Measurements from ENCODE around the gene REL. TPM values are rescaled to one million over a fixed set of nuclear protein-coding genes. Genes with fewer than 3 reads are reported as not detected.

The REL gene
- total RNA-seq, 2 experiments from 2014 or later = 49.9 to 81.1 TPM

- Histone ChIP-seq H3K9me3 (ENCODE audit: low read length) (peaks cover 9% of the 10 kb centered on the region; the same call in 1 of the 2 replicates), H3K36me3 (ENCODE audit: insufficient read depth, low read length) (no peaks in the 10 kb centered on the region; the same call in 1 of the 2 replicates), H4K20me1 (ENCODE audit: insufficient read depth, low read length) (no peaks in the 10 kb centered on the region), H3K4me3 (ENCODE audit: low read depth, low read length, poor library complexity, severe bottlenecking) (no peak overlapping the region), H3K4me2 (ENCODE audit: low read length) (peak overlapping the region; percentile 43), H3K4me1 (ENCODE audit: insufficient read depth, low read length, poor library complexity, severe bottlenecking) (peaks cover 89% of the 10 kb centered on the region), H3K9me2 (ENCODE audit: insufficient read depth, low read length) (no peaks in the 10 kb centered on the region), H3K27ac (ENCODE audit: low read depth, low read length, poor library complexity, severe bottlenecking) (peak overlapping the region; percentile 96), H2AFZ (ENCODE audit: low read length) (peak overlapping the region; percentile 78), H3K79me2 (ENCODE audit: insufficient read depth, low read depth, low read length) (peaks cover 2% of the 10 kb centered on the region; the same call in 1 of the 2 replicates)
- no TSS peak for BruUV-seq (replicated peaks)
- peak; percentile 45 for DNase-seq (ENCODE audit: low spot score)
- TF ChIP-seq EZH2phosphoT487 (IDR thresholded peaks at IDR 0.05; ENCODE audit: borderline replicate concordance, low read depth, low read length) (no peak), CTCF (conservative IDR thresholded peaks at IDR 0.05; ENCODE audit: low read length) (no peak)
- ChIA-PET POLR2A (interaction anchor here (0.7 to 7.1 kb wide), 9 partner anchors 8 to 128 kb away, joined by 3 to 89 read pairs (median 7); partner anchors contain the start of gene REL), CTCF (ENCODE audit: unreplicated experiment) (interaction anchor here (0.6 kb wide), 1 partner anchor 18 kb away, joined by 6 read pairs; no protein-coding TSS in a partner anchor)
- intact Hi-C loops (cut with micrococcal nuclease; ENCODE audit: unreplicated experiment) = no loop called here
Measured at GRCh38 chr2:60837123-60837522, 44.3 kb upstream of the REL start.

GRCh38 chr2:60838481-60838880 is 42.9 kb upstream of the REL start:
- BruUV-seq (replicated peaks) = no TSS peak
- ChIA-PET POLR2A (interaction anchor here (0.5 to 7.1 kb wide), 20 partner anchors 9 to 285 kb away, joined by 3 to 89 read pairs (median 4); partner anchors contain the start of genes BCL11A, PAPOLG and REL), CTCF (ENCODE audit: unreplicated experiment) (interaction anchor here (0.9 to 1.7 kb wide), 3 partner anchors 17 to 21 kb away, joined by 4 to 10 read pairs (median 8); no protein-coding TSS in a partner anchor)

More at GRCh38 chr2:60838481-60838880, 42.9 kb upstream of the REL start:
- Histone ChIP-seq H3K79me2 (ENCODE audit: insufficient read depth, low read depth, low read length) (peaks cover 5% of the 10 kb centered on the region; the same call in 1 of the 2 replicates), H3K4me3 (ENCODE audit: low read depth, low read length, poor library complexity, severe bottlenecking) (peak overlapping the region; percentile 21), H2AFZ (ENCODE audit: low read length) (peak overlapping the region; percentile 23; the same call in 1 of the 2 replicates), H3K9me2 (ENCODE audit: insufficient read depth, low read length) (no peaks in the 10 kb centered on the region), H3K36me3 (ENCODE audit: insufficient read depth, low read length) (no peaks in the 10 kb centered on the region; the same call in 1 of the 2 replicates), H3K27ac (ENCODE audit: low read depth, low read length, poor library complexity, severe bottlenecking) (peak overlapping the region; percentile 96), H4K20me1 (ENCODE audit: insufficient read depth, low read length) (no peaks in the 10 kb centered on the region), H3K9me3 (ENCODE audit: low read length) (peaks cover 9% of the 10 kb centered on the region; the same call in 1 of the 2 replicates), H3K4me2 (ENCODE audit: low read length) (peak overlapping the region; percentile 56; the same call in 1 of the 2 replicates), H3K4me1 (ENCODE audit: insufficient read depth, low read length, poor library complexity, severe bottlenecking) (peaks cover 96% of the 10 kb centered on the region)
- intact Hi-C loops (cut with micrococcal nuclease; ENCODE audit: unreplicated experiment) = no loop called here
- no peak for DNase-seq (ENCODE audit: low spot score)
- TF ChIP-seq EZH2phosphoT487 (IDR thresholded peaks at IDR 0.05; ENCODE audit: borderline replicate concordance, low read depth, low read length) = no peak
- TF ChIP-seq CTCF (conservative IDR thresholded peaks at IDR 0.05; ENCODE audit: low read length) = no peak

Data from OCI-LY7 (cell line).